Activated CD8-positive, alpha-beta T cell treated with anti-CD3 and anti-CD28 coated beads for 36 hours (primary cell): Measurements from ENCODE around the gene CNOT6L. TPM values are rescaled to one million over a fixed set of nuclear protein-coding genes. Genes with fewer than 3 reads are reported as not detected.

Source experiments
- total RNA-seq, 2 experiments: library from RNA; stranded (reverse); gene quantifications; one replicate each; pipeline ENCODE4 v1.2.3, GENCODE V29; 2021

Gene CNOT6L
- total RNA-seq, 2 experiments from 2014 or later = 109 to 118 TPM

Other genes with a start within 250 kb of the CNOT6L start
- under 1 TPM in 1 of 2 experiments, not detected in 1; 0.43 TPM for gene CXCL13, start 213.5 kb downstream of the CNOT6L start, total RNA-seq
- 10 to 100 TPM; 55.7 to 62.4 TPM for gene MRPL1, start 43.5 kb upstream of the CNOT6L start, total RNA-seq
- under 1 TPM; 0.05 to 0.22 TPM for gene FRAS1, start 238.0 kb upstream of the CNOT6L start, total RNA-seq